H1 (cell line): Measurements from ENCODE around the gene PALM3. TPM values are rescaled to one million over a fixed set of nuclear protein-coding genes. Genes with fewer than 3 reads are reported as not detected.

Experiments
- CTCF ChIA-PET: fragments of 300-600 bp; sonication (Branson Sonifier 250); formaldehyde crosslinking; loops from one replicate; lab custom pipeline; 2021; ENCODE audit not compliant: partially characterized antibody; lab: Charles Lee
- POLR2A ChIA-PET: fragments of 300-600 bp; sonication (Branson Sonifier 250); formaldehyde crosslinking; loops from one replicate; lab custom pipeline; 2021; ENCODE audit warnings: inconsistent platforms; ENCODE audit not compliant: partially characterized antibody; lab: Charles Lee
- DNase-seq, 2 experiments: peaks; one replicate each; pipeline versions ENCODE4 v3.0.0 to v3.0.0-alpha.2; 2010 to 2022; ENCODE audit warnings: low spot score in 2 of 2, low read depth in 1 of 2, mixed read lengths in 1 of 2
- FAIRE-seq: peaks from 2 replicates; lab custom pipeline; 2011; peaks lifted over from hg19 to GRCh38; lab: Jason Lieb, UNC
- H2AFZ ChIP-seq: 2 replicates; pipeline ENCODE4 v1.8.1; 2012; ENCODE audit warnings: low read length, inconsistent platforms
- H2AK5ac ChIP-seq: 2 replicates; pipeline ENCODE4 v1.6.1; 2013; ENCODE audit warnings: low read depth, low read length
- H2BK120ac ChIP-seq: replicated peaks from 2 replicates; pipeline ENCODE3; 2013; ENCODE audit warnings: low read depth, low read length, inconsistent platforms
- H2BK12ac ChIP-seq: 2 replicates; pipeline ENCODE4 v1.6.1; 2013; ENCODE audit warnings: low read depth, low read length
- H2BK15ac ChIP-seq: 2 replicates; pipeline ENCODE4 v1.6.1; 2013; ENCODE audit warnings: low read length
- H2BK20ac ChIP-seq: 2 replicates; pipeline ENCODE4 v1.6.1; 2013; ENCODE audit warnings: low read length
- H2BK5ac ChIP-seq: 2 replicates; pipeline ENCODE4 v1.6.1; 2013; ENCODE audit warnings: low read depth, low read length
- H3K14ac ChIP-seq: 2 replicates; pipeline ENCODE4 v1.6.1; 2013; ENCODE audit warnings: inconsistent platforms; ENCODE audit not compliant: insufficient read length
- H3K18ac ChIP-seq: 2 replicates; pipeline ENCODE4 v1.6.1; 2013; ENCODE audit warnings: low read length; ENCODE audit errors: extremely low read depth
- H3K23ac ChIP-seq: 2 replicates; pipeline ENCODE4 v1.6.1; 2013; ENCODE audit warnings: inconsistent platforms; ENCODE audit not compliant: insufficient read length
- H3K23me2 ChIP-seq: 2 replicates; pipeline ENCODE4 v1.6.1; 2013; ENCODE audit warnings: low read depth, low read length
- H3K27ac ChIP-seq: 2 replicates; pipeline ENCODE4 v1.6.1; 2011; ENCODE audit warnings: low read depth, low read length, inconsistent platforms
- H3K27me3 ChIP-seq, 4 experiments: replicated peaks in 1 of 4; 1 replicate in 1 of 4; 2 replicates in 3 of 4; pipeline versions ENCODE4 v1.6.1 to v1.8.1; 2011 to 2013; ENCODE audit warnings: low read length in 3 of 4, mild to moderate bottlenecking in 3 of 4, inconsistent platforms in 2 of 4, mixed read lengths in 2 of 4, moderate library complexity in 1 of 4; ENCODE audit not compliant: control insufficient read depth in 3 of 4, insufficient read depth in 3 of 4; ENCODE audit errors: extremely low read depth in 1 of 4
- H3K36me3 ChIP-seq, 4 experiments: 2 replicates each; pipeline versions ENCODE4 v1.6.1 to v1.8.1; 2011 to 2013; ENCODE audit warnings: mild to moderate bottlenecking in 4 of 4, low read length in 3 of 4, moderate library complexity in 2 of 4, control low read depth in 1 of 4, inconsistent platforms in 1 of 4; ENCODE audit not compliant: insufficient read depth in 4 of 4, control insufficient read depth in 2 of 4
- H3K4ac ChIP-seq: replicated peaks from 2 replicates; pipeline ENCODE3; 2013; ENCODE audit warnings: low read length, low read depth, mixed read lengths, inconsistent platforms; ENCODE audit not compliant: insufficient read length
- H3K4me1 ChIP-seq, 4 experiments: replicated peaks in 1 of 4; 1 replicate in 1 of 4; 2 replicates in 3 of 4; pipeline versions ENCODE4 v1.6.1 to v1.8.1; 2011 to 2013; ENCODE audit warnings: low read length in 3 of 4, inconsistent platforms in 2 of 4, mixed read lengths in 1 of 4; ENCODE audit not compliant: insufficient read depth in 4 of 4, control insufficient read depth in 3 of 4
- H3K4me2 ChIP-seq, 2 experiments: 2 replicates each; pipeline versions ENCODE4 v1.6.1 to v1.8.1; 2011 to 2013; ENCODE audit warnings: low read depth in 2 of 2, low read length in 2 of 2, control low read depth in 1 of 2, inconsistent platforms in 1 of 2, mild to moderate bottlenecking in 1 of 2; ENCODE audit not compliant: insufficient read depth in 1 of 2
- H3K4me3 ChIP-seq, 4 experiments: fragments of 200-600, 300-600 bp in 1 of 4; sonication (generic), shearing (Covaris generic), sonication (Bioruptor Twin) in 1 of 4; 2 replicates each; pipeline versions ENCODE4 v1.5.1 to v1.8.1; 2011 to 2016; ENCODE audit warnings: low read length in 4 of 4, low read depth in 3 of 4, control low read depth in 2 of 4, inconsistent platforms in 2 of 4, mild to moderate bottlenecking in 2 of 4, mixed read lengths in 1 of 4, moderate library complexity in 1 of 4; ENCODE audit not compliant: insufficient read depth in 2 of 4; ENCODE audit errors: extremely low read depth in 1 of 4
- H3K56ac ChIP-seq: replicated peaks from 2 replicates; pipeline ENCODE3; 2013; ENCODE audit warnings: low read depth, mild to moderate bottlenecking, mixed read lengths, low read length, inconsistent platforms; ENCODE audit not compliant: insufficient read length
- H3K79me1 ChIP-seq: 2 replicates; pipeline ENCODE4 v1.6.1; 2013; ENCODE audit warnings: low read depth, low read length, control low read depth
- H3K79me2 ChIP-seq, 2 experiments: 2 replicates each; pipeline versions ENCODE4 v1.6.1 to v1.8.1; 2012 to 2013; ENCODE audit warnings: low read length in 2 of 2, mild to moderate bottlenecking in 2 of 2, inconsistent platforms in 1 of 2; ENCODE audit not compliant: insufficient read depth in 2 of 2, control insufficient read depth in 1 of 2
- H3K9ac ChIP-seq, 4 experiments: replicated peaks in 1 of 4; 1 replicate in 1 of 4; 2 replicates in 3 of 4; pipeline versions ENCODE4 v1.6.1 to v1.8.1; 2011 to 2013; ENCODE audit warnings: low read depth in 3 of 4, low read length in 3 of 4, control low read depth in 2 of 4, mild to moderate bottlenecking in 2 of 4, moderate library complexity in 2 of 4, inconsistent platforms in 1 of 4; ENCODE audit errors: extremely low read depth in 1 of 4
- H3K9me3 ChIP-seq, 2 experiments: 2 replicates each; pipeline versions ENCODE4 v1.6.1 to v1.8.1; 2012 to 2013; ENCODE audit warnings: mild to moderate bottlenecking in 2 of 2, moderate library complexity in 2 of 2, control low read depth in 1 of 2, inconsistent platforms in 1 of 2, low read depth in 1 of 2, low read length in 1 of 2, mixed read lengths in 1 of 2; ENCODE audit not compliant: insufficient read depth in 2 of 2
- H4K20me1 ChIP-seq, 2 experiments: replicated peaks in 1 of 2; 2 replicates each; pipeline versions ENCODE3 to v1.8.1; 2011 to 2013; ENCODE audit warnings: inconsistent platforms in 2 of 2, low read length in 2 of 2, mild to moderate bottlenecking in 1 of 2; ENCODE audit not compliant: insufficient read depth in 2 of 2, control insufficient read depth in 1 of 2
- H4K5ac ChIP-seq: 2 replicates; pipeline ENCODE4 v1.6.1; 2013; ENCODE audit warnings: low read length, low read depth, mixed read lengths, inconsistent platforms; ENCODE audit not compliant: insufficient read length
- H4K8ac ChIP-seq: 2 replicates; pipeline ENCODE4 v1.8.0; 2013; ENCODE audit warnings: mild to moderate bottlenecking, moderate library complexity, low read length, inconsistent platforms; ENCODE audit not compliant: insufficient read depth; ENCODE audit errors: extremely low read depth
- H4K91ac ChIP-seq: replicated peaks from 2 replicates; pipeline ENCODE3; 2013; ENCODE audit warnings: low read length, mixed read lengths, inconsistent platforms; ENCODE audit not compliant: insufficient read length
- BACH1 ChIP-seq: IDR thresholded peaks from 2 replicates; pipeline ENCODE4 v1.6.1; 2012; ENCODE audit warnings: low read length, improper control_type of control experiment
- JUN ChIP-seq: IDR thresholded peaks from 2 replicates; pipeline ENCODE4 v1.6.1; 2011; ENCODE audit warnings: low read depth, mild to moderate bottlenecking, improper control_type of control experiment, low read length
- RAD21 ChIP-seq, 2 experiments: IDR thresholded peaks in 1 of 2; conservative IDR thresholded peaks in 1 of 2; 2 replicates each; pipeline ENCODE4 v1.6.1; 2011; ENCODE audit warnings: low read depth in 2 of 2, low read length in 2 of 2, improper control_type of control experiment in 1 of 2, inconsistent platforms in 1 of 2, mild to moderate bottlenecking in 1 of 2, moderate library complexity in 1 of 2
- WGBS, 2 experiments: shearing (Covaris generic) in 1 of 2; methylation state at CpG; one replicate each; pipeline versions ENCODE4 v1.1.6 to v1.1.7; 2013 to 2015; ENCODE audit warnings: low lambda C conversion rate in 2 of 2, mixed read lengths in 2 of 2, inconsistent platforms in 1 of 2, low coverage in 1 of 2, missing lambda C conversion rate in 1 of 2; ENCODE audit not compliant: insufficient replicate concordance in 2 of 2, insufficient coverage in 1 of 2, insufficient read length in 1 of 2; ENCODE audit errors: extremely low coverage in 1 of 2, missing lambda C conversion rate in 1 of 2; 5-methylcytosine and 5-hydroxymethylcytosine counted together
- polyA plus RNA-seq, 7 experiments: library from polyadenylated mRNA; depleted of rRNA in 3 of 7; stranded (reverse) in 5 of 7; unstranded in 2 of 7; fragments of >200 nt in 5 of 7; fragments of 200-250 nt in 2 of 7; gene quantifications; 1 replicate in 5 of 7; 2 replicates in 1 of 7; 4 replicates in 1 of 7; pipeline versions ENCODE4 v1.2.1 to v1.2.3, GENCODE V29; 2011 to 2013; ENCODE audit warnings: missing spikeins in 2 of 7, mixed read lengths in 2 of 7
- total RNA-seq: library from RNA; stranded (reverse); fragmentation: NEBNext Ultra II Directional; extraction: Animal tissue kit (Norgen Biotek cat#: 25700); gene quantifications from 2 replicates; pipeline ENCODE4 v1.2.1, GENCODE V29; 2021
- TF ChIP-seq, protein P1 (sequence below): IDR thresholded peaks from 2 replicates; pipeline ENCODE4 v1.6.1; 2012; ENCODE audit warnings: inconsistent platforms
- TF ChIP-seq, protein P2 (sequence below), 3 experiments: IDR thresholded peaks; 1 replicate in 2 of 3; 2 replicates in 1 of 3; pipeline versions ENCODE4 v1.5.1 to v1.6.1; 2011; ENCODE audit warnings: low read length in 3 of 3, mild to moderate bottlenecking in 3 of 3, inconsistent platforms in 2 of 3, low read depth in 1 of 3, moderate library complexity in 1 of 3; ENCODE audit not compliant: insufficient read depth in 1 of 3; ENCODE audit errors: control extremely low read depth in 1 of 3

Gene PALM3
- total and polyA plus RNA-seq, 2 of the 8 experiments (the other 6 are each of a cell fraction or from before 2014, with no cell fraction given) = 5.8 to 31.3 TPM

DNA sequence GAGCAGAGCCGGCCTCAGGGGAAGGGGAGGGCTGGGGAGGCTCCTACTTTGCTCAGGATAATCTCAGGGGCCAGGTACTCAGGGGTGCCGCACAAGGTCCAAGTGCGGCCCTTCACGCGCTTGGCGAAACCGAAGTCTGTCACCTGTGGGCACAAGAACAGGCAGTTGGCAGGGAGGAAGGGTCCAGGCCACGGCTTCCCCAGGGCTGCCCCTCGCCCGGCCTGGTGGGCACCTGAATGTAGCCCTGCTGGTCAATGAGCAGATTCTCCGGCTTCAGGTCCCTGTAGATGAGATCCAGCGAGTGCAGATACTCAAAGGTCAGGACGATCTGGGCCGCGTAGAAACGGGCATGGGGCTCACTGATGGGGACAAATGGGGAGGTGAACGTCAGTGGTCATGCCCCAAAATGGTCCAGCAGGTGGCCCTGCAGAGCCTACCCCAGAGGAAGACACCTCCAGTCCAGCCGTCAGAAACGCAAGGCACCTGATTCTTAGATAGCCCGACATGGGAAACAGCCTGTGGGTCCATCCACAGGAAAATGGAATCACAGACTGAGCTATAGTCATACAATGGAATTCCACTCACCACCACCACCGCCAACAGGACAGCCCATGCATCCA is 35.8 kb upstream of the PALM3 start:
- Histone ChIP-seq H2BK15ac (no peak overlapping the region), H3K23ac (no peak overlapping the region), H4K20me1 (peaks cover 0 to 8% of the 10 kb centered on the region in 2 experiments), H3K36me3 (no peaks in the 10 kb centered on the region), H2BK20ac (no peak overlapping the region), H3K9me3 (peaks cover 8% of the 10 kb centered on the region in 2 experiments; a peak in 3 of 4 replicates), H2BK5ac (no peak overlapping the region), H3K4me3 (no peak overlapping the region), H3K18ac (no peak overlapping the region), H4K91ac (no peak overlapping the region), H2AK5ac (no peak overlapping the region), H2AFZ (no peak overlapping the region), H4K8ac (no peak overlapping the region), H2BK120ac (no peak overlapping the region), H3K4me1 (peaks cover 0 to under 1% (median 0%) of the 10 kb centered on the region in 4 experiments; a peak in 1 of 7 replicates), H3K56ac (no peak overlapping the region), H3K4ac (no peak overlapping the region), H3K27ac (no peak overlapping the region), H3K9ac (no peak overlapping the region), H2BK12ac (no peak overlapping the region), H3K14ac (no peak overlapping the region), H4K5ac (no peak overlapping the region), H3K79me1 (no peaks in the 10 kb centered on the region), H3K27me3 (no peaks in the 10 kb centered on the region; a peak in 2 of 7 replicates), H3K23me2 (no peaks in the 10 kb centered on the region), H3K79me2 (no peaks in the 10 kb centered on the region), H3K4me2 (no peak overlapping the region)
- no peak for DNase-seq
- CTCF ChIA-PET = interaction anchor here (0.9 to 7.6 kb wide), 5 partner anchors 13 to 53 kb away, joined by 3 to 105 read pairs (median 3); partner anchors contain the start of genes ASF1B and PRKACA
- TF ChIP-seq RAD21 (IDR thresholded peaks at IDR 0.05 in 1 of 2, conservative IDR thresholded peaks at IDR 0.05 in 1 of 2; ENCODE audit: low read depth in 2 of 2, low read length in 2 of 2) = peak; percentile 50 to 65
- no peak for TF ChIP-seq JUN
- TF ChIP-seq, protein P1, sequence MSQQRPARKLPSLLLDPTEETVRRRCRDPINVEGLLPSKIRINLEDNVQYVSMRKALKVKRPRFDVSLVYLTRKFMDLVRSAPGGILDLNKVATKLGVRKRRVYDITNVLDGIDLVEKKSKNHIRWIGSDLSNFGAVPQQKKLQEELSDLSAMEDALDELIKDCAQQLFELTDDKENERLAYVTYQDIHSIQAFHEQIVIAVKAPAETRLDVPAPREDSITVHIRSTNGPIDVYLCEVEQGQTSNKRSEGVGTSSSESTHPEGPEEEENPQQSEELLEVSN = no peak
- TF ChIP-seq, protein P2, sequence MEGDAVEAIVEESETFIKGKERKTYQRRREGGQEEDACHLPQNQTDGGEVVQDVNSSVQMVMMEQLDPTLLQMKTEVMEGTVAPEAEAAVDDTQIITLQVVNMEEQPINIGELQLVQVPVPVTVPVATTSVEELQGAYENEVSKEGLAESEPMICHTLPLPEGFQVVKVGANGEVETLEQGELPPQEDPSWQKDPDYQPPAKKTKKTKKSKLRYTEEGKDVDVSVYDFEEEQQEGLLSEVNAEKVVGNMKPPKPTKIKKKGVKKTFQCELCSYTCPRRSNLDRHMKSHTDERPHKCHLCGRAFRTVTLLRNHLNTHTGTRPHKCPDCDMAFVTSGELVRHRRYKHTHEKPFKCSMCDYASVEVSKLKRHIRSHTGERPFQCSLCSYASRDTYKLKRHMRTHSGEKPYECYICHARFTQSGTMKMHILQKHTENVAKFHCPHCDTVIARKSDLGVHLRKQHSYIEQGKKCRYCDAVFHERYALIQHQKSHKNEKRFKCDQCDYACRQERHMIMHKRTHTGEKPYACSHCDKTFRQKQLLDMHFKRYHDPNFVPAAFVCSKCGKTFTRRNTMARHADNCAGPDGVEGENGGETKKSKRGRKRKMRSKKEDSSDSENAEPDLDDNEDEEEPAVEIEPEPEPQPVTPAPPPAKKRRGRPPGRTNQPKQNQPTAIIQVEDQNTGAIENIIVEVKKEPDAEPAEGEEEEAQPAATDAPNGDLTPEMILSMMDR (IDR thresholded peaks at IDR 0.05; ENCODE audit: control extremely low read depth in 1 of 3, insufficient read depth in 1 of 3, low read depth in 1 of 3, low read length in 3 of 3) = peak; percentile 57 to 64 (median 62)
- no peak for TF ChIP-seq BACH1
- POLR2A ChIA-PET = no interaction called here
- 89% methylated on average over 21 of the region's 21 CpGs; no CpG with 5 or more reads in 1 of the 2 experiments for WGBS, 2 experiments
- no peak for FAIRE-seq
